Hematopoietic multipotent progenitor cell treated with erythropoietin and hydrocortisone succinate and interleukin-3 and kit ligand, for 15 days (in vitro differentiated cells): ENCODE results near the gene CHML.
A peak's percentile ranks its signal among the peaks of the same experiment; 100 is the strongest.

Source experiments
- DNase-seq: peaks from one replicate; pipeline ENCODE4 v3.0.0-alpha.2; 2015; ENCODE audit warnings: low spot score

The CHML gene

DNA sequence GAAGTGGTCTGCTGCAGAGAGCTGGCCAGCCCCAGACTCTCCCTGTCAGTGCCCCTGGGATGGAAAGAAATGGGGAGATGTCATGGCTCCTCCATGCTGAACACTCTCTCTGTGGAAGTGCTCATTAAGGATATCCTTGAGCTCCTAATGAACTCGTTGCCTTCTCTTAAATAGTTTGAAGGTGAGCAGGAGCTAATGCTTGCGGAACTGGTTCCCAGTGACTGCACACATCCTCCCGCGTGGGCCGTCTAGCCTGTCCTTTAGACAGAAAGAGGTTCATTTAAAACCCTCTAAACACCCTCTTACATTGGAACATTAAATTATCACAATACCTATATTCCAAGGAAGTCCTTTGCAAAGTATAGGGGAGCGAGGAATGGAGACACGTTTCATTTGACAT, 6.0 kb upstream of the CHML start:
- DNase-seq = no peak

DNA sequence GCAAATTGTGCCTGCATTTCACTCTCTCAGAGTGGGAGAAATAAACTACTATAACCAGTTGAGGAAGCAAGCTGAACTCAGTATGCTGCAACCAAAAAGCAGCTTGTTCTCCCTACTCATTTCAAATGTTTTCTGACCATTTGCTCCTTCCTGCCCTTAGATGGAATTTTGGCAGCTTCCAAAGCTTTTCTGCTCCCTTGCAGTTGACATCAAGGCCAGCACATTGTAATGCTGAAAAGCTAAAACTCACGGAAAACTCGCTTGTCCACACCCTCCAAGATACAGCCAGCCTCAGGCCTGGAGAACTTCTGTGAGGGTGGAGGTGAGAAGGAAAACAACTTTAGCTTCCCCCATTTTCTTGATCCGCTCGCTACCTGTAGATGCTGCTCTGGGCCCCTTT, 5.0 kb upstream of the CHML start:
- DNase-seq = no peak

DNA sequence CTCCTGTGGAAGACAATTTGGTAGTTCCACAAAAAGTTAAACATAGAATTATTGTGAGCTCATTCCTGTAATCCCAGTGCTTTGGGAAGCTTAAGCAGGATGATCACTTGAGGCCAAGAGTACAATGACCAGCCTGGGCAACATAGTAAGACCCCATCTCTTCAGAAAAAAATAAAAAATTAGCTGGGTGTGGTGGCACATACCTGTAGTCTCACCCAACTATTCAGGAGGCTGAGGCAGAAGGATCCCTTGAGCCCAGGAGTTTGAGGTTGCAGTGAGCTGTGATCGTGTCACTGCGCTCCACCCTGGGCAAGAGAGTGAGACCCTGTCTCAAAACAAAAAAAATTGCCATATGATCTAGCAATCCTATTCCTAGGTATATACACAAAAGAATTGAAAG, 4.1 kb upstream of the CHML start:
- no peak for DNase-seq

DNA sequence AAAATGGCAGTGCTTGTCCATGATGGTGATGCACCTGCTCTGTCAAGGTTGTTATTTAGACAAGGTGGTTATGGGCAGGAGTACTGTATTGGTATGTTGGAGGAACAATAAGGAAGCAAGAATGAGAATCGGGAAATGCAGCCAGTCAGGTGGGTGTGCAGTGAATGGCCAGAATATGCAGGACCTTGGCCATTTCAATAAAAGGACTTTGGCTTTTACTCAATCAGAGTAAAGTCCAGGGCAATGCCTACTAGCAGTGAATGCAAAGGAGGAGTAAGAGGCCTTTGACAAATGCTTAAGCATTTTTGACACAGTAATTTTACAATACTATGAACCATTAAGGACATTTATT, 2.4 kb upstream of the CHML start:
- DNase-seq = no peak

DNA sequence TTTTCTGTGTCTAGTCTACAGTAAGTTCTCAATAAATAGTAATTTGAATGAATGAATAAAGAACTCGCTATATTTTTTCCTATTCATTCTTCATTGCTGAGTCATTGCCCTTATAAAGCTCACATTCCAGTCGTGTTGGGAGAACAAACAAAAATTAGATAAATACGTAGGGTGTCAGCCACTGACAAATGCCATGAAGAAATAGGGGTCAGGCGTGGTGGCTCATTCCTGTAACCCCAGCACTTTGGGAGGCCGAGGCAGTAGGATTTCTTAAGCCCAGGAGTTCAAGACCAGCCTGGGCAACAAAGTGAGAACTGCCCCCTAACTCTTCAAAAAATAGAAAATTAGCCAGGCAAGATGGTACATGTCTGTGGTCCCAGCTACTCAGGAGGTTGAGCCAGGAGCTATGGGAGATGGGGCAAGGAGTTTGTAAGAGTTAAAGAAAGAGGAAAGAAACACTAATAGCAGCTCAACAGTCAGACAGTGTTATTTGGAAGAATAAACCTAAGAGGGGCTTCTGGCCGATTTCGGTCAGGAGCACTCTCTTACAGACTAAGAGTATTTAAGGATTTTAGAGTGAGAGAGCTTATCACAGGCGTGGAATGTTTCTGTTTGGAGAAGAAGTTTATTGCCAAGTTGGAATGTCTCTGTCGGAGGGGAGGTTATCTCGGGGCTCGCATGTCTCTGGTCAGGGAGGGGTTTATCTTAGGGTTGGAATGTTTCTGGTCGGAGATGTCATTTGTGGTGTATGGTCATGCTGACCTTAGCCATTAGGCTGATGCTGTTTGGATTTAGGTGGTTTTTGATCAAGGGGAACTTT, 1.8 kb upstream of the CHML start:
- no peak for DNase-seq

DNA sequence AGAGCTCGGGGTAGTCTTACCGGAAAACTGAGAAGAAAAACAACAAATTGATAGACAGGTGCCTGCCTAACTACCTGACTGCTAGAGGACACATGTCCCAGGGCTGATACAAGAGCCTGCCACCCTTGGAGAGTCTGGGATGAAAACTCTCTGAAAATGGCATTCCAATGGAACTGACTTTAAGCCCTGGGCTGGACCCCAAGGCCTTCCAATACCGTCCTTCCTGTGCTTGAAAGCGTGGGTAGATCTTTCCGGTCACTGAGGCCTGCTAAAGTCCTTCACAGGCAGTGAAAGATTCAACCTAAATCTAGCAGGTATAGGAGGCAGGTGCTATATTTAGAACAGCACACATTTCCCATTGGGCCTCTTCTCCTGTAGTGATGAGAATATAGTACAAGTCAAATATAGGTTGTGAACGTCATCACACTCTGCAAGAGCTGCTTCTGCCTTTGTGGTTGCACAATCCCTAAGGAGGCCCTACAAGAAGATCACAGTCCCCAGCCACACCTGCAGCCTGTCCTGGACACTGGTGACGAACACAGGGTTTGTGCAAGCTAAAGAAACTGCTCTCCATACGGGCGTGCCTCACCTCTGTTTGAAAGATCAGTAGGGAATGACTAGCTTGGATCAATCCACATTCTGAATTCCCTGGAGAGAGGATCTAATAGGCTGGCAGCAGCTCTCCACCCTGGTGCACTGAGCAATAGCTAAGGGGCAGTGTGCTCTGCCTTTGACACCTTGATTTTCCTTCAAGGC, 876 bp upstream of the CHML start:
- DNase-seq = no peak

DNA sequence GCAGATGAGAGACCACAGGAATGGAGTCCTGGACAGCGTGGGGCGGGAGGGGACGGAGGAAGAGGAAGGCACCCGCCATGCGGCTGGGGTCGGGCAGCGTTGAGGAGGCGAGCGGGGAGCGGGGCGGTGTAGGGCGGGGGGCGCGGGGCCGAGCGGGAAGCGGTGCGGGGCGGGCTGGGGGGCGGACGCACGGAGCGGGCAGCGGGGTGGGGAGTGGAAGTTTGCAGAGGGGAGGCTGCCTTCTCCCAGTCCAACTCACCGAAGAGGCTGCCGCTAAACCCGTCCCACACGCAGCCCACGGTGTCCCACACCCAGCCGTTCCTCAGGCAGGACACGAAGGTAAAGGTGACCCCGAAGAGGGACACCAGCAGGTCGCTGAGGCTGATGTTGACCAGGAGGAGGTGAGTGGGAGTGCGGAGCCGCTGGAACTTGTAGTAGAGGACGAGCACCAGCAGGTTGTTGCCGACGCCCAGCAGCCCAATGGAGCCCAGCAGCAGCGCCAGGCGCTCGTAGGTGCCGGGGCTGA, 483 bp downstream of the CHML start:
- no peak for DNase-seq

DNA sequence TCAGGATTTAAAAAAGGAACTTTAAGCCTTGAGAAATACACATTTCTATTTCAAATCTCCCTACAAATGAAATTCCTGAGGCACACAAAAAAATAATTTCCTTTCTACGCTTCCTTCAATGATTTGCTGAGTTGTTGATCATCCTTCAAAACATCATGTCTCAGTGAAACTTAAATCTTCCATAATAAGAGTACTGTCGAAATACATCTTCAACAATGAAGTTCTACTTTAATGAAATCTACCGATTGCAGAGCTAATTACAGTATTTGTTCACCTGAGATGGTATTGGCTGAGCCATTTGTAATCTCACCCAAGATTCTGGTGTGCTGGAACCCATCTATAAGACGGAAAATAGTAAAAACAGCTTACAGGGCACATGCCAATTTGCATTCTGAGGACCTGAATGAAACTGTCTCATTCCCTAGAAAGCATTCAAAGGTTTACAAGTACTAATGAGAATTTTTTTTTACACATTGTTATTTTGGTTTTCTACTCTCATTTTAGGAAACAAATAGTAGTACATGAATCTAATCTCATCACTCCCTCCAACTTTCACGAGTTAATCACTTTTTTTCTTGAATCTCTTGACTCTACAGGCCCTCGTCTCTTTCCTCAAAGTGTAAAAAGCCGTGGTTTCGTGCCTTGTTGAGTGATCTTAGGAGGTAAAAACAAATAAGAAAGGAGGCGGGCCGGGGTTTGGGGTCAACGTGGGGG, 1.1 kb downstream of the CHML start:
- no peak for DNase-seq

DNA sequence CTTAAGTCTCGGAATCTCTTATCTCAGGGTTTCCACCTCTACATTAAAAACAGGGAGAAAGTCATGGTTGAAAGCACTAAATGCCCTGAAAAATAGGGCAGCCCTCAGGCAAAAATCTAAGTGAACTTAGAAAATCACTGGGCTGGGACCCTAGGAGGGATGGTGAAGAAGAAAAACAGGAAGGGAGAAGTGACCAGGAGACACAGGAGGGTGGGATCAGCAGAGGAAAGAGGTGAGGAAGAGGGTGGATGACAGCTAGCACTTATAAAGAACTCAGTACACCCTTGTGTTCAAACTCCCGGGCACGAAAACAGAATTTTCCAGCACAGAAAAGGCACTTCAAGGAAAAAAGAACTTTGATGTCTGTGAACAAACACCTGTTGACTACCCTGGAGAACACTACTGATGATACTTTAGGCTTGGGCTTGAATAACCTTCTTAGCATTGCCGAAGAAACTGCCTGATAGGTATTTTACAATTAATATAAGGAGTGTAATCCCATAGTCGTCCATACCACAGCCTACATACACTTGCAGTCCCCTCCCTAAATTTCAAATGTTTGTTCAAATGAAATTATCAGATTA, 2.0 kb downstream of the CHML start:
- DNase-seq = no peak

DNA sequence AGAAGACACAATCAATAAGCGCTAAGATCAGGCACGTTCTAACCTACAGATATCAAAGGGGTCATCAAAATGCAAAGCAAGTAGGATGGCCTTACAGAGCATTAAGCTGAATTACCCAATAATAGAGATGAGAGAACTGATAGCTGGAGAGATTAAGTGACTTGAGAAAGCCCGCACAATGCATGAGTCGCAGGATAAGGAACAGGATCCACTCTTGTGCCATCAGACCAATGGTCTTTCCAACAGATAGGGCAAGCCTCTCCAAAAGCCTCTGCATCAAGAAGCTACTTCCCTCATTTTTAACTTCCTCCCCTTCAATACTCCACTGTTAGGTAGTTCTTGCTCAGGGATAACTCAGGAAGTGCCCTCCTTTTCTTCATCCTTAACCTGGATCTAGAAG, 2.6 kb downstream of the CHML start:
- no peak for DNase-seq

DNA sequence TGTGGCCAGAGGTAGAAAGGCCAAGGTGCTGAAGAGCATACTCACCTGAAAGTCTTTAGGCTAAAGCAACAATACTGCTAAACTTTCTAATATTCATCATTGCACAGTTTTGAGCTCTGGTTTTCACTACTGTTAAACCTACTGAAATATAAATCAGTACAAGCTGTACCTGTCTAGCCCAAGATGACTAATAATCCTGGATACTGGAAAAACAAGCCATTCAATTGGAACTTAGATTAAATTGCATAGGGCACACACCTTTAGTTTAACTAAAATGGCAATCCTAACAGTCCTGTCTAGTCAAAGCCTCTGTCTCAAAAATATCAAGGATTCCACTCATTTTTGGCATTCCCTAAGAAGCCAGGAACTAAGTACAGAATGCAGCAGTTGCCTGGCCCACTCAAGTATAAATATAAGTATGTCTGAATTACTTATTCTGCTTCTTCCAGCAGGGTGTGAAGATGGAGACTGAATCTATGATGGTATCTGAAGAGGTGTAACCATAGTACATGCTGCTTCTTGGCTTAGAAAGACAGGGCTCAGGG, 3.1 kb downstream of the CHML start:
- no peak for DNase-seq

DNA sequence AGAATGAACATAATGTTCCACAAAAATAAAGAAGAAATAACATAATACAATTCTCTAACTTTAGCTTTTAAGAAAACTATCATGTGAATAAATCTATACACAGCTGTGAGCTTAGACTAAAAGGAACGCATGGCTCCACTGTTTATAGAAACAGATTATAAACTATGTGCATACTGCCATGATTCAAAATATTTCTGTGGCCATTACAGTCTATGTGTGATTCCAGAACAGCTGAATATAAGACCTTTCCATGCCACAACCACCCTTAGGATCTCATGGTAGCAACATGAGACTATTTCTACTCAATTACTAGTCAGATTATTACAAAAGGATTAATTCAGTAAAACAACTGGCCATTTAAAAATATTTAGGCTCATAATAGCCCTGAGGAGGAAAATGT, 3.9 kb downstream of the CHML start:
- no peak for DNase-seq

DNA sequence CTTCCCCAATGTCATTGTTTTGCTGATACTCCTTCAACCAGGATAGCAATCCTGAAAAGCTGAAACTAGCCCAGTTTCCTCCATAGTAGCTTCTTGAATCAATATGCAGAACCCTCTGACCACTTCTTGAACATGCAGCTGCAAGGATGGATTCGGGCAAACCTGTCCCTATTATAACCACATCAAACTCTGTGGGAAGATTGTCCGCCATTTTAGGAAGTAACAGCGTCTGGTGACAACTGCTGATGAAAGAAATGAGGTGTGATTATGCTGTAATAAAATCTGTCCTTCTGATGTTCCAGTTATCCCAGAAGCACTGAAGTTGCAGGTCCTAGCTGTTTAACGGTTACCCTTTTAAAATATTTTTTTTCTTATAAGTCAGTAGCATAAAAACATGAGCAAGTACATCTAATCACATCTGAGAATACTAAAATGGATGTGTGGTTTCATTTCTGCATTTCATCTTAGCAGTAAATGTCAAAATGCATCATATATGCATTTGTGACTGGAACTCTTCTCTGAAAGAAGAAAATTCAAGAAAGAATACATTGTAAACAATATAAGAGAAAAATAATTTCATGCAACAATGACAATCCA, 4.5 kb downstream of the CHML start:
- no peak for DNase-seq

DNA sequence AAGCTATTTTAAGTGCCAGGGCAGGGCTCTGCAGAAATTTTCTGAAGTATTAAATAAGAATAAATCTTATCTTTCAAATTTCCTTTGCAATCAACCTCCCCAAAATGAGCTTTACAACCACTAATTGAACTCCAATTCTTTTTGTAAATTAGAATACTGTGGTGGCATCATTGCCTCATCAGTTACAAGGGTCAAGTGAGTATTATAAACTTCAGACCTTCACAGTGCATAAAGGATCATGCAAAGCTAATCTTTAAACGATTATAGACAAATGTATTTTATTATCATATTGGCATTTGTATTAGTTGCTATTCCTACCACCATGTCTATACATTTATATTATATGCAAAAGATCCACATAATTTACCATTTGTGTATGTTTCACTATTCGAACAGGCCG, 7.2 kb downstream of the CHML start:
- DNase-seq = no peak

DNA sequence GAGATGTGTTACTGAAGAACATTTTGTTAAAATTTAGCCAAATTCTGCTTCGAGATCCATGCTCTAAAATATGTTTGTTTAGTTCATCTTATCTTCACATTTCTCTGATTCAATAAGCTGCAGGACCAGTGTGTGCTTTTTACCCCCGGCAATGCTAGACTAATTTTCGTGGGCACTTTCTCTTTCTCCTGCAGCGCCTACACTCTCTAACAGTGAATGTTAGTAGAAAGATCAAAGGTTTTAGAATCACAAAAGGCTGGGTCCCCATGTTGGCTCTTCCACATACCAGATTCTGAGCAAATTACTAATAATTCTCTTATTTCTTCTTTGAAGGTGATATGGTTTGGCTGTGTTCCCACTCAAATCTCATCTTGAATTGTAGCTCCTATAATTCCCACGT, 8.5 kb downstream of the CHML start:
- no peak for DNase-seq

DNA sequence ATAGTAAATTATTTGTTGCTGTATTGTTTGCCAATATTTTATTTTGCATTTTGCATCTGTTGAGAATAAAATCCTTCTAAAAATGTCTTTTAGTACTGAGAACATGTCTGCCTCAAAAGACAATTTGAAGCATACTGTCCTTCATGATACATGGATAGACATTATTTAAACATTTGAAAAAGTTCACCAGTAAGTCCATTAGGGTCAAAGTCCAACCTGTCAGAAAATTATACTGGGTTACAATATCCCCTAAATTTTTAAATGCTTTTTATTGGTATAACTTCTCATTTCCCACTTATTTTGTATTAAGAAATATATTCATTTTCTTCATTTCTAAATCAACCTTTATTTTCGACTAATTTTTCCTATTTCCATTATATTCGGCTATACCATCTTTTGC, 9.3 kb downstream of the CHML start:
- no peak for DNase-seq

DNA sequence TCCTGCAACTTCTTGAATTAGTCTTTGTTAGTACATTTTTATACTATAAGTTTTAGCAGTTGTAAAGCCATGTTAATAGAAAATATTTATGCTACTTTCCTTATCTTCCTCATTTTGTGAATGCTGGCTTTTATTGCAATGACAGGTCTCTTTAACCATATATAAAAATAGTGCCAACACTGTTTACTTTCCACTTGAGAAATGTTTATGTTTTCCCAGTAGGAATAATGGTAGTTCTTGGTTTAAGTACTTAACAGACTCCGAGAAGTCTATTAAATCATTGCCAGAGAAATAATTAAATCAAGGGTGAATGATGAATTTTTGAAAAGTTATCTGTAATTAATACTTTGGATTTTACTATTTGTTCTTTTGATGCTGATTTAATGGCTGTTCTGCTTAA, 9.7 kb downstream of the CHML start:
- DNase-seq = no peak

DNA sequence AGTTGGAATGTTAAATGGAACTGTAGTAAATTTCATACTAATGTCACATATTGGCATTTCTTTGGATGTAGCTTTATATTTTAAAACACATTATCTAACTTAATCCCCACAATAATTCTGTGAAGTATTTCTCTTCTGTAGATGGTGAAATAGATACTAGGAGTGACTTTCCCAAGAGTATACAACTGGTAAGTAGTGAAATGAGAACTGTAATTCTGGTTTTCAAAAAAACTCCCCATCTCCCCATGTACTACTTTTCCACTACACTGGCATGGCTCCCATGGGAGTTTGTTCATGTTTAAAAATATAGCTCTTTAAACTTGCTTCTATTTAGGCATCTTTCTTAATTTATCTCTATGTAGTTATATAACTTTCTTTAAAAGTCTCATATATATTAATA, 10.2 kb downstream of the CHML start:
- no peak for DNase-seq

DNA sequence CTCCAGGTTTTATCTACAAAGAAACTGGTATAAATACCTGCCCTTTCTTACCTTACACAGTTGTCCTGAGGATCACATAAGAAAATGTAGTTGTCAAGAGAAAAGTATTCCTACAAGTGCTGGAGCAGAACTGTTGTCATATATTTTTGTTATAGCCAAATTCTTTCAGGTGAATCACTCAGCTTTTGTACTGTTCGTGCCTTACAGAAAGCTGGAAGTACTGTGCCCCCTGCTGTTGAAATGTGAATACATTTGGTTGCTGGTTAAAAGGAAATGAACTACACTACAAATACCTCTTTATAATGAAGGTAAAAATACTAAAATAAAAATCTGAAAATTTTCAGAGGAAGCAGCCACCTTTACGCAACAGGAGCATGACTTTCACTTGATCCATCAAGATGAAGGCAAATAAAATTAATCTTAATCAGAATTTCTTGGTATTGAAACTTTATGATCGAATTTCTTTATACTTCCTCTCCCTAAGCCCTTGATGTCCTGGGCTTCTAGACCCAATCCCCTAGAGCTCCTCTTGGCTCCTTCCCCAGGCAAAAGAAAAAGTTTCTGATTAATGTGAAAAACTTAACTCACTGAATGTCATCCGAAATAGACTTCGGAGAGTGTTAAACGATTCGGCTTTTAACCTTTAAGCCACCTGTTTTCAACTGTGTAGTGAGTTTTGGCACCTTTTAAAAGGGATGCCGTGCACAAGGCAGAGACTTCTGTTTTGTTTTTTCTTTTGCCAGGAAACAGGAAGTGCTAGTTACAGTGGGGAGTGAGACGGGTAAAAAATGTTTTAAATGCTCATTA, 12.5 kb downstream of the CHML start:
- DNase-seq = peak; percentile 64

DNA sequence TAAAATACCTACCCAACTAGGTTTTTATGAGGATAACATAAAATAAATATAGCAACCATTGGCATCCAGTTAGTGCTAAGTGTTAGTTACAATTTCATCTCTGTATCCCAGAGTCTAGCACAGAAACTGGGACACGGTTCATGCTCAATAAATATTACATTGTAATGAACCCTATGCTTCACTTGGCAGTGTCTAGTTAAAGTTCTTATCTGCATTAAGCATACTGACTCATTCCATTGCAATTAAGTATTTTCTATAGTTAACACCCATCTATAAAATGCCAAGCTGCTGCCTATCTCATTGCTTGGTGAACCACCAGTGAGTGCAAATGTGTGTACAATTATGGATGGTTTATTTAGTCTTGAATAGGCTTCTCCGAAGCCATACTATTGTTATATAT, 15.2 kb downstream of the CHML start:
- peak; percentile 49 for DNase-seq

DNA sequence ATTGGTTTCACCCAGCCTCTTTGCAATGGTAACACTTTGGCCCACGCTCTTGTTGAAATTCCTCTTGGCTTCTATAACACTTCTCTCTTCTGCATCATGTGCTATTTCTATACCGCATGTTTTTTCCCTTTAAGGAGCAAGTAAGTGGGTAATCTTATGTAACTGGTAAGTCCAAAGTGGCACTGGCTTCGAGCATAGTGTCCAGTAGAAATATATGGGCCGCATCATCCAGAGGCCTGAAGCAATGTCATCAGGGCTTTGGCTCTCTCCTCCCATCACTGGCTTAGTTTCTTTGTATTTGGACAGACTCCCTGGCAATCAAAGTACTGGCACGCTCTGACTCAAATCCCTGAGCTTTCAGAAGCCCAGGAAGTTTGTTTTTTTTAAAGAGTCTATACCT, 17.5 kb downstream of the CHML start:
- DNase-seq = no peak
